GM21619 (cell line): ENCODE measurements around the gene ANGEL1.

ENCODE experiments used
- ATAC-seq: cut with Tn5 transposase; IDR thresholded peaks from one replicate; pipeline ENCODE4 v1.9.1; 2021; ENCODE audit not compliant: unreplicated experiment

ANGEL1 gene

DNA sequence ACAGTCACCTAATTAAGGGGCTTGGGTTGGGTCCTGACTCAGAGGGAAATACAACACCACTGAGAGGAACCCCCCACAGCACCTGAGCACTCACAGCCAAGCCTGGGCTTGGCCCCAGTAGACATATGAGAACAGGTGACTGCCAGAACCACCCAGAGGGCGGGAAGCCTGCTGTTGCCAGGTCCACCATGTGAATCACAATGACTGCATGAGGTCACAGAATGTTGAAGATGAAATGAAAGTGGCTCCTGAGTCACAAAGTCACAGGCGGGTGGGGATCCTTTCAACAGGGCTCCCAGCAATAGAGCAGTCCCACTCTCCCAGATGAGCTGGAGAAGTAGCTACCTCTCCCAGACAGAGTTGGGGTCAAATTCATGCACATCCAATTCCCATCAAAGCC lies 13.4 kb upstream of the ANGEL1 start, which contains the start of gene LRRC74A:
TSS of gene LRRC74A (plus strand) at position 287 of the 400 bp plus-strand sequence. CDS start 290 bp downstream, outside the sequence.
- ATAC-seq = no peak

DNA sequence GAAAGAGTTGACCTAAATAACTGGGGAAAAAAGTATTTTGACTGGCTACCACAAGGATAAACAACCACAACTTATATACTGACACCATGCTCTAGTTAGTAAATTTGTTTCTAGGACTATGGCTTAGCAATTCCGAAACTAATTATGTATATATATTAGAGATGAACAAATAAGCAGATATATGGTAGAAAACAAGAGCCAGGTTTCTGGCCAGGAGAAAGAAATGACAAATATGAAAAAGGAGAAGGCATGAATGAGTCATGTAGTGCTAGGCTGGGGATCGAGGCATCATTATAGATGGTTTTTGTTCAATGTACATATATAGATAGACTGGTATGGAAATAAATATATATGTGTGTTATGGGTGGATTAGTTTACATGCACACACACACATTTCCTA lies 8.0 kb upstream of the ANGEL1 start:
- no peak for ATAC-seq

DNA sequence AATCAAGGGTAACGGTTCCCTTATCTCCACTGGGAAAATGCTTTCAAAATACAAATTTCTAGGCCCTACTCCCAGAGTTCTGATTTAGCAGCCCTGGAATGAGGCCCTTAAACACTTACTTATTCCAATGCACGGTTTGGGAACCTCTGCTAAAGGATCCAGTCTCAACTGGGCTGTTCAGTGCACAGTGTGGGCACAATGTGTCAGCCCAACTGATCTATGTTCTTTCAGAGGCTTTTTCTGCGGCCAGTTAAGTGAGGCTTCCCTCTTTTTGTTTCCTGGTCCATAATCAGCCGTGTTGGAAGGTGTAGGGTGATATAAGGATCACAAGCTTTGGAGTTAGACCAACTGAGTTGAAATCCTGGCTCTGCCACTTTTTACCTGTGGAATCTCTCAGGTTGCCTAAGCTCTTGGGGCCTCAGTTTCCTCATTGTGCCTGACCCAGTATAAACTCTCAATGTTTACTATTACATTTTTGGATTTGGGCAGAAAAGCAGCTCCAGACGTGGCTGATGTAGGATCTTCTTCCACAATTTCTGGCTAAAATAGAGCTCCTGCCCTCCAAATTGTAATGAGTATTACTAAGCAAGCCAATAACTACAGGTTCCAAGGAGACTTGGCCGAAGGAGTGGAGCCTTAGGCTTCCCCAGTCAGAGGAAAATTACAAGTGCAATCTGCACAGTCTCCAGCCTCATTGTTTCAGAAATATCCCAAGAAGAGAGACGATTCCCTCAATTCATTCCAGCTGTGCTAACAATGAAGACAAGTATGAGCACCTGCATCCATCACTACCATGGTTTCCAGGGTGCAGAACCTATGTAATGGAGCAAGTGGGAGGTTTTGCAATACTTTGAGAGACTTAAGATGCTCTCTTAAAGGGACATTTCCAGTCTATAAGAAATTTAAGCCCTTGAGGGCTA lies 2.3 kb upstream of the ANGEL1 start:
- ATAC-seq = no peak

- peak; percentile 15 for ATAC-seq
Measured at GRCh38 chr14:76812093-76812421, 625 bp downstream of the ANGEL1 start.

GRCh38 chr14:76811561-76811960 lies 1.1 kb downstream of the ANGEL1 start:
- ATAC-seq = no peak

DNA sequence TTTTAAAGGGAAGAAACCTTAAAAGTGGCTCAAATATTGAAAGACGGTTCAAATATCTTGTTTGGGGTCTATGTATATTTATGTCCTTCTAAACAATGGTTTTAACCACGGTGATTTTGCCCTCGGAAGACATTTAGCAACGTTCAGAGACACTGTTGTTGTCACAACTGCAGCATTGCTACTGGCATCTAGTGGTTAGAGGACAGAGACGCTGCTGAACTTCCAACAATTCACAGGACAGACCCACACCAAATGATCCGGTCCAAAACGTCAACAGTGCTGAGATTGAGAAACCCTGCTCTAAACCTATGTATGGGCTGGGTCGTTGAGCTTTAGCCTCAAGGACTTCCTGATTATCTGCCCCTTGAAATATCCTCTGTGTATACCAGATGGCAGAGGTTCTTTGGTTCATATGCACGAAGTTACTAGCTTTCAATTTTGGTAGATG lies 1.7 kb downstream of the ANGEL1 start:
- no peak for ATAC-seq

DNA sequence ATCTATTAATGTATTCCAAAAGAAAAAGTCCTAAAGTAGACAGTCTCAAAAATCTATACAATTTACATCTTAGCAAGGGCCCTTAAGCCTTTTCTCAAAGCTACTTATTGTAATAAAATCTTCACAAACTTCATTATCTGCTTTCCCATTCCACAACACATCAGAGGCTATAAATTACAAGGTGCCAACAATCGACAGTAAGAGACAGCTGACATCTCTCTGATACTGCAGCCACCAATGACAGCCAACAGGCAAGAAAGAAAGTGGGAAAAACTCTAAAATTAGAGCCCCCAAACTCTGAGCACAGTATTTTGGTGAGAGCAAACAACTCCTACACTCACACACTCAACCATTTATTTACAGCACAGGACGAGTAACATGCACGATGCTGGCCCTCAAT lies 2.2 kb downstream of the ANGEL1 start:
- no peak for ATAC-seq

- ATAC-seq = no peak
Measured at GRCh38 chr14:76808990-76809389, 3.7 kb downstream of the ANGEL1 start.

GRCh38 chr14:76808011-76808410 lies 4.7 kb downstream of the ANGEL1 start:
- ATAC-seq = no peak

DNA sequence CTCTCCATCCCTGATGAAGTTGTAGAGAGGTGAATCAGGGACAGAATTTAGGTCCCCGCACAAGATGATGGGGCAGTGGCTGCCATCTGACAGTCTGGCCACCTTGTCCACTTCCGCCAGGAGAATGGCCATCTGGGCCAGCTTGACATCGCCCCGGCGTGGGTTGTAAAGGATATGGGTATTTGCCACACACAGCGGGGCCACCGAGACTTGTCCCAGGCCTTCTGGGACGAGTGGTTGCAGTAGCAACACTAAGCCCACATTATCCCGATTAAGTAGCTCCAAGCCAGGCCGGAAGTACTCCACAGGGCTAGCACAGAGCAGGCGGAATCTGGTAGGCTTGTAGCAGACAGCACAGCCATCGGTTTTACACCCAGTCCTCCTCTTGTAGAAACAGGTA lies 6.2 kb downstream of the ANGEL1 start:
- no peak for ATAC-seq

GRCh38 chr14:76793956-76794355 lies 18.7 kb downstream of the ANGEL1 start:
- no peak for ATAC-seq

DNA sequence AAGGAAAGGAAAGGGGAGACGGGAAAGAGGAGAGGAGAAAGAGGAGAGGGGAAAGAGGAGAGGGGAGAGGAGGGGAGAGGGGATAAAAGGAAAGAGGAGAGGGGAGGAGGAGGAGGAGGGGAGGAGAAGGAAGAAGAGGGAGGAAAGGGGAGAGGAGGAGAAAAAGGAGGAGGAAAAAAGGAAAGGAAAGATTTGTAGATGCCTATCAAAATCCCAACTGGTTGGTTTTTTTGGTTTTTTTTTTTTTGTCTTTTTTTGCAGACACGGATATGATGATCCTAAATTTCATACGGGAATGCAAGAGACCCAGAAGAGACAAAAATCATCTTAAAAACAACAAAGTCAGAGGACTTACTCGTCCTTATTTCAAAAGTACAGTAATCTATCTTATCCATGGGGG lies 19.4 kb downstream of the ANGEL1 start:
- no peak for ATAC-seq

- no peak for ATAC-seq
Measured at GRCh38 chr14:76792422-76792821, 20.3 kb downstream of the ANGEL1 start.

- no peak for ATAC-seq
Measured at GRCh38 chr14:76786601-76787000, 26.1 kb downstream of the ANGEL1 start.

DNA sequence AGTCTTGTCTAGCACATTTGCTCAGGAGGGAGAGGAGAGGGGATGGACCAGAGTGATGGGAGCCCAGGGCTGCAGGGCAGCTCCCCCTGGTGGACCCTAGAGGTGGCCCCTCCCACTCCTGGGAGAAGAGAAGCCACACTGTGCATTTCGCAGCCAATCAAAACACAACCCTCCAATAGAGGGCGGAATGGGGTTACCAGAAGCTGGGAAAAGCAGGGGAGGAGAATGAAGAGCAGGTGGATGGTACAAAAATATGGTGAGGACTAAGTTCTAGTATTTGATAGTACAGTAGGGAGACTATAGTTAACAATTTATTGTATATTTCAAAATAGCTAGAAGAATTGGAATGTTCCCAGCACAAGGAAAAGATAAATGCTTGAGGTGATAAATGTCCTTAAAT lies 27.8 kb downstream of the ANGEL1 start:
- no peak for ATAC-seq

DNA sequence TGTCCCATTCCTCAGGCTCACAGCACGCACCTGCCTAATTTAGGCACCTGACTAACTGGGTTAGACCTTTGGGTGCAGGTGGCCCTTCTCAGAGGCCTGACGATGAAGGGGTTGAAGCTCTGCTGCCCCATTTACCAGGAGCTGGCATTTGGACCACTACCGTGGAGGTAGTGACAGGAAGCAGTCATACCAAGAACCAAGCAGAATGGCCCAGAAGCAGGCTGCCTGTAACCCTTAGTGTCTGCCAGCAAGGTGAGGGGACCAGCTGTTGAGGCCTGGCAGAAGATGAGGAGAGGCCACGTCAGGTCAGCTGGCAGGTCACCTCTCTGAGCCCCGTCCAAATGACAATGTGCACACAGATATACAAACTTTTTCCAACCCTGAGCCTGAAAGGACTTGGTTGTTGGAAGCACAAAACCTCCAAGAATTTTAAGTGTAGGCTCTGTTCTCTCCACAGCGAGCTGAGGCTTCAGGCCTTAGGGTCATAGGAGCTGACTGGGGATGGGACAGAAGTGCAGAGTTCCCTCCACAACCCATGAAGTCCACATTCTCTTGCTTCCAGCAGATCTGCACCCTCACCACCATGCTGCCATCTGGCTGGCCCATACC lies 28.3 kb downstream of the ANGEL1 start:
- ATAC-seq = no peak

DNA sequence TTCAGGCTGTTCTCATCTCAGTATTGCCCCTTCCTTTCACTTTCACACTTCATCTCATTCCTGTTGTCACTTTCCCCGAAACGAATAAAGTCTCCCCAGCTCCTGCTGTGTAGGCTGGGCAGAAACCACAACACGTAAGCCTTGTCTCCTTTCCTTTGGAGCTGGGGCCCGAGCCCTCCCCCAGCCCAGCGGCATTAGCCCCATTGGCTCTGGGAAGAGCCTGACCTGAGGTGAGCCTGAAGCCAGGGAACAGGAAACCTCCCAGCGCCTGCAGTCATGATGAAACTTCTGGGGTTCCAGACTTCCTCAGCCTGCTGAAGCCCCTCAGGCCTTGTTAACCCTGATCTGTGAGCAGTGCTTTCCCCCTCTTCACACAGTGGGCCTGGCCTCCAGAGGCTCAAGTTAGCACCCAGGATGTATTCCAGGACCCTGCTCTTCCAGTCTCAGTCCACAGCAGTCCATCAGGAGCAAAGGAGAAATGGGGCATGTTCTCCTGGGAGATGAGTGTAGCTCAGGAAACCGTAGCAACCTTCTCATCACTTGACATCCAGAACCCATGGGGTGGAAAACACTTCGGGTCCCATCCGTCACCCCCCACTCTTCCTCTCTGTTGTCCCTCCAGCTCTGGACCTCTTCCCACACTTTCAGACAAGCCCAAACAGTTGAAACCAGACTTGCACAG lies 29.7 kb downstream of the ANGEL1 start:
- ATAC-seq = no peak

- ATAC-seq = no peak
Measured at GRCh38 chr14:76782115-76782884, 30.4 kb downstream of the ANGEL1 start.

GRCh38 chr14:76781648-76782051 lies 31.0 kb downstream of the ANGEL1 start:
- no peak for ATAC-seq

DNA sequence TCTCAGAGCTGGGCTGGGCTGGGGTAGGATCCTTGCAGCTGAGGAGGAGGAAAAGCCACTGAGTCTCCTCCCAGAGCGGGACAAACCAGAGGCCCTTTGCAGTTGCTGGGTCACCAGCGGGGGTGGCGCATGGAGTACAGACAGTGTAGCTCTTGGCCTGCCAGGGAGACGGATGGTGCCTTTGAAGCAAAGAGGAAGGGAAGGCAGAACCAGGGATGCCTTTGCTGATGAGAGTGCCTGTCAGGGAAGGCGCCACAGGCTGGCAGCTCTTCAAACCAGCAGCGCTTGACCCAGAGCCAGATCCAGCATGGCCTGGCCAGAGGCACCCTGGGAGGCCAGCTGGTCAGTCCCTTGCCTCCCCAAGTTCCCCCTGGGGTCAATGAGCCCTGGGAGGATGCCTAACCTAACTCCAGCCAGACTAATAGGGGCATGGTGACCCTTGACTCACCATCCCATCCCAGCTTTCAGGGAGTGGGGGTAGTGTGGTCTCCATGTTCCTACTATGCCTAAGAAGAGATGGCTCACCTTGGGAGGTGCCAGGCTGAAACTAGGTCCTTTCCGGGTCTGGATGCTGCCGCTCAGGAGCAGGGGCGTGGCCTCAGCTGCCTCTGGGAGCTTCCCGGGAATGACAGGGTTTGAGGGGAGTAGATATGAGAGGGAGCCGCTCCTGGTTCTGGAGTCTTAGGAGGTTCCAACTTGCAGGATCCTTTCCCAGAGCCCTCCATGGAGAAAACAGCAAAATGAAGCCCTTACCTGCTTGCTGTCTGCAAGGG lies 31.6 kb downstream of the ANGEL1 start:
- ATAC-seq = no peak
